Measurements from ENCODE around the gene RTF1.
"Not testable (repeated sequence)": the region's sequence is repeated elsewhere in the genome, so short reads cannot be mapped to it uniquely, and the experiment has no call there.

RTF1 gene

GRCh38 chr15:41416742-41417417 is at the start of gene RTF1:
Gene RTF1, plus strand, starts transcription at chr15:41417095. Its CDS starts 21 bp downstream, at chr15:41417116.
- H3K4me3 ChIP-seq (ENCODE audit: low read length), result peak within 1 kb of the TSS; percentile 84
- DNase-seq (ENCODE audit: low read depth), result peak; percentile 96
- H3K4me1 ChIP-seq (ENCODE audit: control insufficient read depth, insufficient read depth, low read length), result peaks cover 26% of the 10 kb centered on the region
- peak within 1 kb of the TSS; percentile 98 for H3K9ac ChIP-seq (ENCODE audit: low read length)
- H3K36me3 ChIP-seq (ENCODE audit: control insufficient read depth, insufficient read depth, low read length, severe bottlenecking), result no peaks in the 10 kb centered on the region
- no peaks in the 10 kb centered on the region for H3K27me3 ChIP-seq (replicated peaks; ENCODE audit: control insufficient read depth, insufficient read depth, low read length)
- no peaks in the 10 kb centered on the region for H3K9me3 ChIP-seq (ENCODE audit: control insufficient read depth, low read length)

GRCh38 chr15:41367418-41367817 is 49.5 kb upstream of the RTF1 start:
- Histone ChIP-seq H3K9me3 (ENCODE audit: control insufficient read depth, low read length) (no peaks in the 10 kb centered on the region), H3K4me3 (ENCODE audit: low read length) (no peak overlapping the region), H3K4me1 (ENCODE audit: control insufficient read depth, insufficient read depth, low read length) (no peaks in the 10 kb centered on the region), H3K9ac (ENCODE audit: low read length) (no peak overlapping the region), H3K36me3 (ENCODE audit: control insufficient read depth, insufficient read depth, low read length, severe bottlenecking) (no peaks in the 10 kb centered on the region), H3K27me3 (replicated peaks; ENCODE audit: control insufficient read depth, insufficient read depth, low read length) (no peaks in the 10 kb centered on the region)
- DNase-seq (ENCODE audit: low read depth), result no peak

GRCh38 chr15:41377978-41378377 is 38.9 kb upstream of the RTF1 start:
- Histone ChIP-seq H3K36me3 (ENCODE audit: control insufficient read depth, insufficient read depth, low read length, severe bottlenecking) (no peaks in the 10 kb centered on the region), H3K27me3 (replicated peaks; ENCODE audit: control insufficient read depth, insufficient read depth, low read length) (no peaks in the 10 kb centered on the region), H3K9ac (ENCODE audit: low read length) (no peak overlapping the region), H3K9me3 (ENCODE audit: control insufficient read depth, low read length) (no peaks in the 10 kb centered on the region), H3K4me1 (ENCODE audit: control insufficient read depth, insufficient read depth, low read length) (no peaks in the 10 kb centered on the region), H3K4me3 (ENCODE audit: low read length) (no peak overlapping the region)
- DNase-seq (ENCODE audit: low read depth), result no peak

GRCh38 chr15:41383974-41384749 is 32.7 kb upstream of the RTF1 start:
- not testable (repeated sequence) for DNase-seq (ENCODE audit: low read depth); H3K4me3 ChIP-seq (ENCODE audit: low read length); H3K27me3 ChIP-seq (replicated peaks; ENCODE audit: control insufficient read depth, insufficient read depth, low read length); H3K4me1 ChIP-seq (ENCODE audit: control insufficient read depth, insufficient read depth, low read length); H3K9ac ChIP-seq (ENCODE audit: low read length); H3K9me3 ChIP-seq (ENCODE audit: control insufficient read depth, low read length)
- peaks cover 13% of the 10 kb centered on the region for H3K36me3 ChIP-seq (ENCODE audit: control insufficient read depth, insufficient read depth, low read length, severe bottlenecking)

- H3K4me1 ChIP-seq (ENCODE audit: control insufficient read depth, insufficient read depth, low read length), result no peaks in the 10 kb centered on the region
- H3K36me3 ChIP-seq (ENCODE audit: control insufficient read depth, insufficient read depth, low read length, severe bottlenecking), result peaks cover 19% of the 10 kb centered on the region
- no peak for DNase-seq (ENCODE audit: low read depth)
- no peaks in the 10 kb centered on the region for H3K27me3 ChIP-seq (replicated peaks; ENCODE audit: control insufficient read depth, insufficient read depth, low read length)
- H3K4me3 ChIP-seq (ENCODE audit: low read length), result no peak overlapping the region
- no peaks in the 10 kb centered on the region for H3K9me3 ChIP-seq (ENCODE audit: control insufficient read depth, low read length)
- no peak overlapping the region for H3K9ac ChIP-seq (ENCODE audit: low read length)
These were observed 29.2 kb upstream of the RTF1 start for GRCh38 chr15:41387646-41388045.

- Histone ChIP-seq H3K36me3 (ENCODE audit: control insufficient read depth, insufficient read depth, low read length, severe bottlenecking) (peaks cover 34% of the 10 kb centered on the region), H3K9me3 (ENCODE audit: control insufficient read depth, low read length) (no peaks in the 10 kb centered on the region), H3K4me3 (ENCODE audit: low read length) (no peak overlapping the region), H3K4me1 (ENCODE audit: control insufficient read depth, insufficient read depth, low read length) (no peaks in the 10 kb centered on the region), H3K27me3 (replicated peaks; ENCODE audit: control insufficient read depth, insufficient read depth, low read length) (no peaks in the 10 kb centered on the region), H3K9ac (ENCODE audit: low read length) (no peak overlapping the region)
- DNase-seq (ENCODE audit: low read depth), result no peak
These were observed 24.2 kb upstream of the RTF1 start for GRCh38 chr15:41392659-41393058.

GRCh38 chr15:41394924-41395323 is 22.0 kb upstream of the RTF1 start:
- Histone ChIP-seq H3K4me3 (ENCODE audit: low read length) (no peak overlapping the region), H3K9me3 (ENCODE audit: control insufficient read depth, low read length) (no peaks in the 10 kb centered on the region), H3K4me1 (ENCODE audit: control insufficient read depth, insufficient read depth, low read length) (no peaks in the 10 kb centered on the region), H3K27me3 (replicated peaks; ENCODE audit: control insufficient read depth, insufficient read depth, low read length) (no peaks in the 10 kb centered on the region), H3K36me3 (ENCODE audit: control insufficient read depth, insufficient read depth, low read length, severe bottlenecking) (peaks cover 26% of the 10 kb centered on the region), H3K9ac (ENCODE audit: low read length) (no peak overlapping the region)
- no peak for DNase-seq (ENCODE audit: low read depth)

GRCh38 chr15:41396111-41396510 is 20.8 kb upstream of the RTF1 start:
- H3K4me3 ChIP-seq (ENCODE audit: low read length), result no peak overlapping the region
- DNase-seq (ENCODE audit: low read depth), result no peak
- no peak overlapping the region for H3K9ac ChIP-seq (ENCODE audit: low read length)
- H3K9me3 ChIP-seq (ENCODE audit: control insufficient read depth, low read length), result no peaks in the 10 kb centered on the region
- H3K4me1 ChIP-seq (ENCODE audit: control insufficient read depth, insufficient read depth, low read length), result no peaks in the 10 kb centered on the region
- H3K27me3 ChIP-seq (replicated peaks; ENCODE audit: control insufficient read depth, insufficient read depth, low read length), result no peaks in the 10 kb centered on the region
- peaks cover 26% of the 10 kb centered on the region for H3K36me3 ChIP-seq (ENCODE audit: control insufficient read depth, insufficient read depth, low read length, severe bottlenecking)

- Histone ChIP-seq H3K9me3 (ENCODE audit: control insufficient read depth, low read length) (no peaks in the 10 kb centered on the region), H3K4me1 (ENCODE audit: control insufficient read depth, insufficient read depth, low read length) (peaks cover 5% of the 10 kb centered on the region), H3K4me3 (ENCODE audit: low read length) (peak overlapping the region; percentile 99), H3K27me3 (replicated peaks; ENCODE audit: control insufficient read depth, insufficient read depth, low read length) (no peaks in the 10 kb centered on the region), H3K36me3 (ENCODE audit: control insufficient read depth, insufficient read depth, low read length, severe bottlenecking) (no peaks in the 10 kb centered on the region), H3K9ac (ENCODE audit: low read length) (peak overlapping the region; percentile 93)
- DNase-seq (ENCODE audit: low read depth), result no peak
These were observed 15.0 kb upstream of the RTF1 start for GRCh38 chr15:41401904-41402267.

GRCh38 chr15:41407341-41407740 is 9.6 kb upstream of the RTF1 start:
- no peak for DNase-seq (ENCODE audit: low read depth)
- H3K9ac ChIP-seq (ENCODE audit: low read length), result no peak overlapping the region
- no peaks in the 10 kb centered on the region for H3K27me3 ChIP-seq (replicated peaks; ENCODE audit: control insufficient read depth, insufficient read depth, low read length)
- H3K9me3 ChIP-seq (ENCODE audit: control insufficient read depth, low read length), result no peaks in the 10 kb centered on the region
- H3K4me1 ChIP-seq (ENCODE audit: control insufficient read depth, insufficient read depth, low read length), result peaks cover 11% of the 10 kb centered on the region
- no peaks in the 10 kb centered on the region for H3K36me3 ChIP-seq (ENCODE audit: control insufficient read depth, insufficient read depth, low read length, severe bottlenecking)
- no peak overlapping the region for H3K4me3 ChIP-seq (ENCODE audit: low read length)

- H3K27me3 ChIP-seq (replicated peaks; ENCODE audit: control insufficient read depth, insufficient read depth, low read length), result no peaks in the 10 kb centered on the region
- H3K4me3 ChIP-seq (ENCODE audit: low read length), result no peak overlapping the region
- no peak overlapping the region for H3K9ac ChIP-seq (ENCODE audit: low read length)
- DNase-seq (ENCODE audit: low read depth), result peak; percentile 69
- peaks cover 14% of the 10 kb centered on the region for H3K4me1 ChIP-seq (ENCODE audit: control insufficient read depth, insufficient read depth, low read length)
- no peaks in the 10 kb centered on the region for H3K36me3 ChIP-seq (ENCODE audit: control insufficient read depth, insufficient read depth, low read length, severe bottlenecking)
- no peaks in the 10 kb centered on the region for H3K9me3 ChIP-seq (ENCODE audit: control insufficient read depth, low read length)
These were observed 8.7 kb upstream of the RTF1 start for GRCh38 chr15:41408234-41408641.
